HCT116 (cell line): ENCODE results near the gene HEXB. TPM values are rescaled to one million over a fixed set of nuclear protein-coding genes. Genes with fewer than 3 reads are reported as not detected.

Experiments used
- ATAC-seq: fragments of 200-7000 bp; cut with Tn5 transposase; 2 replicates; pipeline ENCODE4 v1.9.1; 2020; ENCODE audit warnings: mild to moderate bottlenecking, moderate library complexity
- BruUV-seq: library from RNA; stranded (reverse); fragments of 400-500 nt; replicated peaks from 2 replicates; lab custom pipeline; 2021; lab: Mats Ljungman, UMichigan
- CTCF ChIA-PET: fragments of 300-600 bp; sonication (Branson Sonifier 250); formaldehyde crosslinking; loops from one replicate; lab custom pipeline; 2021; ENCODE audit warnings: antibody characterized with exemption; lab: Charles Lee
- POLR2A ChIA-PET: fragments of 300-600, 350-600 bp; sonication (Branson Sonifier 250); formaldehyde crosslinking; loops from one replicate; lab custom pipeline; 2021; ENCODE audit warnings: antibody characterized with exemption; lab: Charles Lee
- RAD21 ChIA-PET, 2 experiments: fragments of 300-600 bp; sonication (Branson Sonifier 250); formaldehyde crosslinking; loops; one replicate each; lab custom pipeline; 2023; ENCODE audit warnings: low total read pairs in 2 of 2; ENCODE audit not compliant: uncharacterized antibody in 2 of 2, unreplicated experiment in 2 of 2, low non-redundant PET in 1 of 2; lab: Charles Lee
- DNase-seq: peaks from one replicate; pipeline ENCODE4 v3.0.0-alpha.2; 2010; ENCODE audit warnings: low read depth, low spot score
- H2AFZ ChIP-seq: fragments of 200-600 bp; shearing (Covaris generic), sonication (generic); 2 replicates; pipeline ENCODE4 v1.6.1; 2017; ENCODE audit warnings: low read depth, mixed run types, mixed read lengths, antibody characterized with exemption, low read length; ENCODE audit not compliant: poor library complexity, severe bottlenecking
- H3K27ac ChIP-seq: 2 replicates; pipeline ENCODE4 v1.5.1; 2012; ENCODE audit warnings: low read depth, low read length
- H3K27me3 ChIP-seq: fragments of 200-600 bp; sonication (generic); 2 replicates; pipeline ENCODE4 v1.6.1; 2016; ENCODE audit warnings: mixed run types, low read length, mixed read lengths; ENCODE audit not compliant: insufficient read depth
- H3K36me3 ChIP-seq, 2 experiments: fragments of 200-500 bp in 1 of 2; fragments of 200-600 bp in 1 of 2; sonication (Bioruptor generic) in 1 of 2; sonication (generic) in 1 of 2; 2 replicates each; pipeline versions ENCODE4 v1.5.1 to v1.6.1; 2014 to 2016; ENCODE audit warnings: low read length in 2 of 2, inconsistent platforms in 1 of 2, mixed read lengths in 1 of 2, mixed run types in 1 of 2; ENCODE audit not compliant: insufficient read depth in 2 of 2, control insufficient read depth in 1 of 2
- H3K4me1 ChIP-seq, 2 experiments: fragments of 200-600 bp in 1 of 2; sonication (generic) in 1 of 2; 2 replicates each; pipeline versions ENCODE4 v1.5.1 to v1.6.1; 2012 to 2017; ENCODE audit warnings: low read length in 2 of 2, inconsistent platforms in 1 of 2, mild to moderate bottlenecking in 1 of 2, mixed read lengths in 1 of 2, mixed run types in 1 of 2, moderate library complexity in 1 of 2; ENCODE audit not compliant: insufficient read depth in 2 of 2, control insufficient read depth in 1 of 2
- H3K4me2 ChIP-seq: fragments of 200-600 bp; sonication (generic); 2 replicates; pipeline ENCODE4 v1.6.1; 2017; ENCODE audit warnings: mixed run types, low read length, mixed read lengths
- H3K4me3 ChIP-seq, 2 experiments: fragments of 200-600 bp in 1 of 2; sonication (generic) in 1 of 2; replicated peaks in 1 of 2; 2 replicates each; pipeline ENCODE4 v1.5.1; 2011 to 2016; ENCODE audit warnings: low read length in 2 of 2, control low read depth in 1 of 2, low read depth in 1 of 2, mild to moderate bottlenecking in 1 of 2, mixed read lengths in 1 of 2, mixed run types in 1 of 2
- H3K79me2 ChIP-seq: fragments of 200-600 bp; sonication (generic); 2 replicates; pipeline ENCODE4 v1.6.1; 2017; ENCODE audit warnings: mild to moderate bottlenecking, mixed run types, low read length, moderate library complexity, mixed read lengths; ENCODE audit not compliant: insufficient read depth
- H3K9ac ChIP-seq: fragments of 200-600 bp; sonication (generic); 2 replicates; pipeline ENCODE4 v1.6.1; 2016; ENCODE audit warnings: low read length, mixed read lengths
- H3K9me2 ChIP-seq: fragments of 200-600 bp; sonication (generic), shearing (Covaris generic); 2 replicates; pipeline ENCODE4 v1.6.1; 2017; ENCODE audit warnings: mixed run types, mild to moderate bottlenecking, moderate library complexity; ENCODE audit not compliant: insufficient read depth
- H3K9me3 ChIP-seq, 2 experiments: fragments of 200-500 bp in 1 of 2; fragments of 200-600 bp in 1 of 2; sonication (Bioruptor generic) in 1 of 2; sonication (generic) in 1 of 2; 2 replicates each; pipeline ENCODE4 v1.6.1; 2014 to 2017; ENCODE audit warnings: low read length in 2 of 2, mixed read lengths in 2 of 2, inconsistent platforms in 1 of 2, low read depth in 1 of 2, mild to moderate bottlenecking in 1 of 2, mixed run types in 1 of 2, moderate library complexity in 1 of 2; ENCODE audit not compliant: control insufficient read depth in 1 of 2, insufficient read depth in 1 of 2
- H4K20me1 ChIP-seq: fragments of 200-600 bp; sonication (generic), shearing (Covaris generic); 2 replicates; pipeline ENCODE4 v1.6.1; 2017; ENCODE audit warnings: mixed run types, mild to moderate bottlenecking, moderate library complexity; ENCODE audit not compliant: insufficient read depth
- CBX3 ChIP-seq: IDR thresholded peaks from 2 replicates; pipeline ENCODE4 v1.6.1; 2012; ENCODE audit warnings: low read depth
- ELF1 ChIP-seq: IDR thresholded peaks from 2 replicates; pipeline ENCODE4 v1.6.1; 2012; ENCODE audit warnings: low read depth, borderline replicate concordance
- EZH2 ChIP-seq: fragments of 200-600 bp; sonication (generic); IDR thresholded peaks from 2 replicates; pipeline ENCODE4 v1.6.1; 2017; ENCODE audit warnings: antibody characterized with exemption, mixed run types
- JUND ChIP-seq: IDR thresholded peaks from 2 replicates; pipeline ENCODE4 v1.6.1; 2012
- RAD21 ChIP-seq: IDR thresholded peaks from 2 replicates; pipeline ENCODE4 v1.6.1; 2012; ENCODE audit warnings: low read depth, mild to moderate bottlenecking
- intact Hi-C: fragments of 100-400 bp; cut with micrococcal nuclease; formaldehyde crosslinking; loops from 2 replicates; pipeline ENCODE4 v1.10.0; 2022
- total RNA-seq: library from RNA; stranded (reverse); gene quantifications from one replicate; pipeline ENCODE4 v1.2.1, GENCODE V29; 2021; ENCODE audit not compliant: unreplicated experiment
- TF ChIP-seq, protein P1 (sequence below), 3 experiments: fragments of 200-600 bp in 1 of 3; sonication (generic) in 1 of 3; IDR thresholded peaks in 2 of 3; conservative IDR thresholded peaks in 1 of 3; 2 replicates each; pipeline ENCODE4 v1.5.1; 2012 to 2017; ENCODE audit warnings: low read depth in 2 of 3, low read length in 2 of 3, antibody characterized with exemption in 1 of 3, borderline replicate concordance in 1 of 3, control low read depth in 1 of 3, mild to moderate bottlenecking in 1 of 3, mixed read lengths in 1 of 3, mixed run types in 1 of 3, moderate library complexity in 1 of 3; ENCODE audit not compliant: insufficient read depth in 1 of 3

Gene HEXB
- total RNA-seq, 1 experiment from 2014 or later, result 123 TPM

DNA sequence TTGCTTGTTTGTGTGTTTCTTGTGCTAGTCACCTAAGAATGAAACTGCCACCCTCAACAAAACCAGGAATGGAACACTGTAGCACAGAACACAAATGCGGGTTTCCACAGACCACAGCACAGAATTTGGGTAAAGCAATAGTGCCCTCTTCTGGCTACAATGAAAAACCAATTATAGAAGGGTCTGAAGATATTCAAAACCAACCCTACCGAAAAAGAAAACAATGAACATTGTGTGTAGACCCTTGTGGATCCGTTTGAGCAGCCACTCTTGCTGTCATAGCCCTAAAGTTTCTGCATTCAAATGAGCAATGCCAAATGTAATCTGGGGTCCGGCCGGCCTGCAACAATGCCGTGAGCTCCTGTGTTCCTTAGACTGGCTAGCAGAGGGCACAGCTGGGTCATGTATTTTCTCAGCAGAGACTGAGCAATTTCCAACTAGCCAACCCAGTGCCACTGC is 36.2 kb upstream of the HEXB start:
- H3K4me3 ChIP-seq, result no peak overlapping the region
- no peaks in the 10 kb centered on the region for H3K79me2 ChIP-seq
- peak; percentile 95 for TF ChIP-seq RAD21
- TF ChIP-seq CBX3, result 0 out of 2 replicates have a peak, but pooled peaks have one; percentile 34
- TF ChIP-seq, protein P1, sequence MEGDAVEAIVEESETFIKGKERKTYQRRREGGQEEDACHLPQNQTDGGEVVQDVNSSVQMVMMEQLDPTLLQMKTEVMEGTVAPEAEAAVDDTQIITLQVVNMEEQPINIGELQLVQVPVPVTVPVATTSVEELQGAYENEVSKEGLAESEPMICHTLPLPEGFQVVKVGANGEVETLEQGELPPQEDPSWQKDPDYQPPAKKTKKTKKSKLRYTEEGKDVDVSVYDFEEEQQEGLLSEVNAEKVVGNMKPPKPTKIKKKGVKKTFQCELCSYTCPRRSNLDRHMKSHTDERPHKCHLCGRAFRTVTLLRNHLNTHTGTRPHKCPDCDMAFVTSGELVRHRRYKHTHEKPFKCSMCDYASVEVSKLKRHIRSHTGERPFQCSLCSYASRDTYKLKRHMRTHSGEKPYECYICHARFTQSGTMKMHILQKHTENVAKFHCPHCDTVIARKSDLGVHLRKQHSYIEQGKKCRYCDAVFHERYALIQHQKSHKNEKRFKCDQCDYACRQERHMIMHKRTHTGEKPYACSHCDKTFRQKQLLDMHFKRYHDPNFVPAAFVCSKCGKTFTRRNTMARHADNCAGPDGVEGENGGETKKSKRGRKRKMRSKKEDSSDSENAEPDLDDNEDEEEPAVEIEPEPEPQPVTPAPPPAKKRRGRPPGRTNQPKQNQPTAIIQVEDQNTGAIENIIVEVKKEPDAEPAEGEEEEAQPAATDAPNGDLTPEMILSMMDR (IDR thresholded peaks at IDR 0.05 in 2 of 3, conservative IDR thresholded peaks at IDR 0.05 in 1 of 3; ENCODE audit: borderline replicate concordance in 1 of 3, insufficient read depth in 1 of 3, low read depth in 2 of 3, low read length in 2 of 3), result peak; percentile 52 to 83 (median 83)
- TF ChIP-seq ELF1, result no peak
- TF ChIP-seq JUND, result no peak
- TF ChIP-seq EZH2, result no peak
- H3K9me2 ChIP-seq, result no peaks in the 10 kb centered on the region
- DNase-seq, result no peak
- no peaks in the 10 kb centered on the region for H3K27me3 ChIP-seq
- CTCF ChIA-PET, result interaction anchor here (1.0 to 2.0 kb wide), 5 partner anchors 8 to 1058 kb away, joined by 3 to 18 read pairs (median 4); partner anchors contain the start of gene ENC1
- no peaks in the 10 kb centered on the region for H3K36me3 ChIP-seq
- ATAC-seq, result peak; percentile 93
- POLR2A ChIA-PET, result no interaction called here
- H3K9ac ChIP-seq, result no peak overlapping the region
- RAD21 ChIA-PET, result interaction anchor here (0.6 to 1.0 kb wide), 4 partner anchors 615 to 746 kb away, joined by 3 to 4 read pairs (median 3); no protein-coding TSS in a partner anchor
- no peaks in the 10 kb centered on the region for H4K20me1 ChIP-seq
- no TSS peak for BruUV-seq
- H3K27ac ChIP-seq, result no peak overlapping the region
- no peaks in the 10 kb centered on the region for H3K9me3 ChIP-seq
- H3K4me2 ChIP-seq, result peak overlapping the region; percentile 57
- intact Hi-C loops, result loop anchor here (1.0 to 10.0 kb wide), 6 partner anchors 592 to 1058 kb away; no protein-coding TSS in a partner anchor
- peak overlapping the region; percentile 96 for H2AFZ ChIP-seq
- peaks cover 12 to 14% of the 10 kb centered on the region in 2 experiments; a peak in 3 of 4 replicates for H3K4me1 ChIP-seq
